Glomerular visceral epithelial cell (primary cell): ENCODE data around the gene ITGB2.
"Not testable (repeated sequence)": the region's sequence is repeated elsewhere in the genome, so short reads cannot be mapped to it uniquely, and the experiment has no call there.

Experiments
- DNase-seq: peaks from one replicate; pipeline ENCODE4 v3.0.0-alpha.2; 2016; ENCODE audit errors: extremely low spot score

Gene ITGB2

GRCh38 chr21:44926331-44927101 lies 5.8 kb upstream of the ITGB2 start:
- peak; percentile 59 for DNase-seq

GRCh38 chr21:44925378-44925755 lies 4.7 kb upstream of the ITGB2 start:
- DNase-seq, result no peak

GRCh38 chr21:44924606-44925377 lies 4.1 kb upstream of the ITGB2 start:
- DNase-seq, result peak; percentile 39

- no peak for DNase-seq
Observed at GRCh38 chr21:44923480-44924084, 2.9 kb upstream of the ITGB2 start.

GRCh38 chr21:44921928-44922327 lies 1.2 kb upstream of the ITGB2 start:
- no peak for DNase-seq

- no peak for DNase-seq
Observed at GRCh38 chr21:44919913-44920693, 596 bp downstream of the ITGB2 start.

- no peak for DNase-seq
Observed at GRCh38 chr21:44919111-44919912, 1.4 kb downstream of the ITGB2 start.

- no peak for DNase-seq
Observed at GRCh38 chr21:44918581-44919033, 2.1 kb downstream of the ITGB2 start.

GRCh38 chr21:44918107-44918470 lies 2.6 kb downstream of the ITGB2 start:
- no peak for DNase-seq

GRCh38 chr21:44917446-44918106 lies 3.1 kb downstream of the ITGB2 start:
- DNase-seq, result no peak

- DNase-seq, result no peak
Observed at GRCh38 chr21:44916965-44917364, 3.7 kb downstream of the ITGB2 start.

GRCh38 chr21:44914176-44914874 lies 6.4 kb downstream of the ITGB2 start:
- DNase-seq, result no peak

GRCh38 chr21:44913425-44914175 lies 7.1 kb downstream of the ITGB2 start:
- DNase-seq, result no peak

- DNase-seq, result not testable (repeated sequence)
Observed at GRCh38 chr21:44912506-44913412, 7.9 kb downstream of the ITGB2 start.

GRCh38 chr21:44912158-44912473 lies 8.6 kb downstream of the ITGB2 start:
- DNase-seq, result no peak

GRCh38 chr21:44911384-44912157 lies 9.1 kb downstream of the ITGB2 start:
- DNase-seq, result peak; percentile 56

- DNase-seq, result no peak
Observed at GRCh38 chr21:44911068-44911383, 9.7 kb downstream of the ITGB2 start.
